GM18520 (cell line): ENCODE measurements around the gene OR2T34.
"Not testable (repeated sequence)": the region's sequence is repeated elsewhere in the genome, so short reads cannot be mapped to it uniquely, and the experiment has no call there.

Experiments used
- ATAC-seq: cut with Tn5 transposase; IDR thresholded peaks from one replicate; pipeline ENCODE4 v1.9.1; 2021; ENCODE audit not compliant: unreplicated experiment

OR2T34 gene

DNA sequence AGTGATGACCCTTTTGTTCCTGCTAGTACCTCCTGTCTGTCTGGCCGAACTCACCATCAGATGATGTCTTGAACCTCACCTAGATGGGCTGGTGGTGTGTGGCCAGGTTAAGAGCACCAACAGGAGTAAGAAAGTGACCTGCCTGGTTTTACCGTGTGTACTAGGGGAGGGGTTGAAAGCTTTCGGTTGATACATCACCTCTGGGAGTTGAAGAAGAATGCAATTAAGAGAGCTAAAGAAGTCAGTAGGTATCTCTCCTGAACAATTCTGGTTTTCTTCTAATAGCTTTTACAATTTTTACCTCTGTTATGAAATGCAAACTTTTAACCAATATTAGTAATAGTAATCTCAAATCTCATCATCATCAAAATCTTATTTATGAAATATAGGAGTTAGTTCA, 11.9 kb downstream of the OR2T34 start, which contains the start of gene OR2T29:
Gene OR2T29 (minus strand): TSS at position 101 of the 400 bp plus-strand sequence. CDS start 3,281 bp downstream, outside the sequence.
- ATAC-seq = not testable (repeated sequence)

DNA sequence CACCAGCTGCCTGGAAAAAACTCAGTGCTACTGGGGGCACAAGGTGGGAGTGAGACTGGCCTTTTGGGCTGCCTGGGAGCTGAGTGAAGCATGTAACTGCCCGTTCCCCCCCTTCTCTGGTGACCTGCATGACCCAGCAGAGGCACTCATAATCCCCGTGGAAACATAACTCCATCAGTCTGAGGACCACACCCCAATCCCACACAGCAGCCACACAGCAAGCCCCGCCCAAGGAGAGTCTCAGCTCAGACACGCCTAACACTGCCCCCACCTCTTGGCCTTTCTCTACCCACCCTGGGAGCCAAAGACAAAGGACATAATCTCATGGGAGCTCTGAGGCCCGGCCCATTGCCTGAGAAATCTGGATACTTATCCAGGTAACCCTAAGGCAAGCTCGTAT, 23.5 kb downstream of the OR2T34 start:
- ATAC-seq = not testable (repeated sequence)

DNA sequence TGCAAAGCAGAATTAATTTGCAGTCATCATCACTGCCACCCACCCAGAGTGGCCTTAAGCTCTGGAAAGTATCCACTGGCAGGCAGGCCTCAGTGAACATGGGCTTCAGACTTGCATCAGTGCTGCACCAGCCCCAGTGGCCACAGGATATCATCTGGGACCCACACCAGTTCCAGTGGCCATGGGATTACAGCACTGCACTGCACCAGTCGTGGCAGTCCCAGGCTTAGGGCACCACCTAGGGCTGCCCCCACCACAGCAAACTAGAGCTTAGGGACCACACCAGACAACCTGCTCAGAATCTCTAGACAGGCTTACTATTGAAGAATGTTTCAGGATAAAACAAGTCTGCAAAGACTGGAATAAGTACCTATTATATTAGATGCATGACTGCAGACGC, 27.2 kb downstream of the OR2T34 start:
- ATAC-seq = not testable (repeated sequence)

DNA sequence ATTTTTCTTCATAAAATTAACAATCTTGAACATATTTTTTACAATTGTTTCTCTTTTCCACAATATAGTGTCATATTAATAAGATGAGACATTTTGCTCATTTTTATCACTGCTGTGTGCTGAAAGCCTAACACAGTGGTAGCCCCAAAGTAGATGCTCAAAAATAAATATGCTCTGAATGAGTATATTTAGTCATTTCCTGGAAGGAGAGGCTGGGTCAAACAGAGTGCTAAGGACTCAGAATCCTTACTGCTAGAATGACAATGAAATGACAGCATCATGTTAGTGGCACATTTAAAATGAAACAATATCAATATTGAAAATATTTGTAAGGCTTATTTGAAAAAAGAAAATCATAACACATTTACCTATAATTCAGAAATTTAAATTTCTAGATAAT, 37.1 kb downstream of the OR2T34 start:
- not testable (repeated sequence) for ATAC-seq
